Panc1 (cell line): ENCODE data around the gene NRBP1. TPM values are rescaled to one million over a fixed set of nuclear protein-coding genes. Genes with fewer than 3 reads are reported as not detected.

Source experiments
- ATAC-seq: fragments of 200-7000 bp; cut with Tn5 transposase; 2 replicates; pipeline ENCODE4 v1.9.1; 2020; ENCODE audit warnings: mild to moderate bottlenecking, moderate library complexity
- BruUV-seq: library from RNA; stranded (reverse); fragments of 400-500 nt; replicated peaks from 2 replicates; lab custom pipeline; 2021; lab: Mats Ljungman, UMichigan
- CTCF ChIA-PET: fragments of 300-600 bp; sonication (Branson Sonifier 250); formaldehyde crosslinking; loops from one replicate; lab custom pipeline; 2022; ENCODE audit warnings: antibody characterized with exemption; lab: Charles Lee
- POLR2A ChIA-PET: fragments of 300-600 bp; sonication (Branson Sonifier 250); formaldehyde crosslinking; loops from one replicate; lab custom pipeline; 2022; ENCODE audit warnings: antibody characterized with exemption; lab: Charles Lee
- DNase-seq: peaks from one replicate; pipeline ENCODE4 v3.0.0-alpha.2; 2010; ENCODE audit warnings: low read depth, low spot score
- H3K27ac ChIP-seq: 2 replicates; pipeline ENCODE4 v1.5.1; 2011; ENCODE audit warnings: mild to moderate bottlenecking, low read length, inconsistent platforms
- H3K27me3 ChIP-seq: fragments of 200-500 bp; sonication (Bioruptor generic); 2 replicates; pipeline ENCODE4 v1.6.0; 2014; ENCODE audit warnings: low read length, inconsistent platforms; ENCODE audit not compliant: control insufficient read depth, insufficient read depth
- H3K36me3 ChIP-seq: fragments of 200-500 bp; sonication (Bioruptor generic); 2 replicates; pipeline ENCODE4 v1.5.1; 2014; ENCODE audit warnings: inconsistent platforms, mild to moderate bottlenecking, low read length, moderate library complexity; ENCODE audit not compliant: control insufficient read depth, insufficient read depth
- H3K4me1 ChIP-seq: 2 replicates; pipeline ENCODE4 v1.5.1; 2011; ENCODE audit warnings: inconsistent platforms, mild to moderate bottlenecking, low read length, moderate library complexity; ENCODE audit not compliant: control insufficient read depth, insufficient read depth
- H3K4me3 ChIP-seq, 2 experiments: 2 replicates each; pipeline ENCODE4 v1.5.1; 2011 to 2012; ENCODE audit warnings: low read depth in 2 of 2, low read length in 2 of 2, mild to moderate bottlenecking in 2 of 2, inconsistent platforms in 1 of 2, moderate library complexity in 1 of 2
- H3K9me3 ChIP-seq: fragments of 200-500 bp; sonication (Bioruptor generic); 2 replicates; pipeline ENCODE4 v1.5.1; 2014; ENCODE audit warnings: low read depth, mild to moderate bottlenecking, inconsistent platforms, low read length, moderate library complexity; ENCODE audit not compliant: control insufficient read depth, insufficient read depth
- CTCF ChIP-seq: fragments of 450-650 bp; IDR thresholded peaks from 2 replicates; pipeline ENCODE4 v1.5.1; 2017; ENCODE audit warnings: mild to moderate bottlenecking
- POLR2AphosphoS5 ChIP-seq: IDR thresholded peaks from 2 replicates; pipeline ENCODE4 v1.6.1; 2012; ENCODE audit warnings: mild to moderate bottlenecking, low read depth, low read length, moderate library complexity
- REST ChIP-seq, 2 experiments: IDR thresholded peaks; 2 replicates each; pipeline ENCODE4 v1.6.1; 2011 to 2012; ENCODE audit warnings: low read depth in 2 of 2, control low read depth in 1 of 2, low read length in 1 of 2, mild to moderate bottlenecking in 1 of 2, moderate library complexity in 1 of 2; ENCODE audit not compliant: insufficient read depth in 1 of 2
- SIN3A ChIP-seq: IDR thresholded peaks from 2 replicates; pipeline ENCODE4 v1.6.1; 2012; ENCODE audit warnings: low read depth, mild to moderate bottlenecking, low read length, moderate library complexity, borderline replicate concordance; ENCODE audit not compliant: insufficient read depth
- TCF7L2 ChIP-seq: IDR thresholded peaks from 2 replicates; pipeline ENCODE4 v1.6.1; 2011; ENCODE audit warnings: mild to moderate bottlenecking, low read depth, low read length, inconsistent platforms
- in situ Hi-C: cut with HindIII; loops from 2 replicates; pipeline ENCODE4 v1.10.0; 2016; ENCODE audit warnings: low sequenced_read_pairs, low pct_unique_long_range_greater_than_20kb
- intact Hi-C: fragments of 100-400 bp; cut with micrococcal nuclease; formaldehyde crosslinking; loops from one replicate; pipeline ENCODE4 v1.10.0; 2022; ENCODE audit not compliant: unreplicated experiment
- total RNA-seq: library from RNA; stranded (reverse); gene quantifications from one replicate; pipeline ENCODE4 v1.2.1, GENCODE V29; 2021; ENCODE audit not compliant: unreplicated experiment

The NRBP1 gene
- total RNA-seq, 1 experiment from 2014 or later = 103 TPM

GRCh38 chr2:27441958-27442919 is 13.8 kb downstream of the NRBP1 start, which contains the start of gene KRTCAP3:
KRTCAP3 (plus strand) TSS chr2:27442381; CDS start chr2:27442413, 32 bp downstream.
- no peaks in the 10 kb centered on the region for H3K27me3 ChIP-seq
- ATAC-seq (0 out of 2 replicates have a peak, but pooled peaks have one; percentile 15), DNase-seq (no peak)
- peaks cover 6% of the 10 kb centered on the region for H3K36me3 ChIP-seq
- ChIA-PET POLR2A (interaction anchor here (0.6 kb wide), 1 partner anchor 35 kb away, joined by 3 read pairs; no protein-coding TSS in a partner anchor), CTCF (no interaction called here)
- intact Hi-C loops = no loop called here
- in situ Hi-C loops = no loop called here
- H3K4me3 ChIP-seq = no peak within 1 kb of the TSS
- H3K27ac ChIP-seq = no peak within 1 kb of the TSS
- no peak for TF ChIP-seq CTCF
- no peak for TF ChIP-seq TCF7L2
- TF ChIP-seq REST (IDR thresholded peaks at IDR 0.05; ENCODE audit: insufficient read depth in 1 of 2, low read depth in 2 of 2, low read length in 1 of 2) = no peak
- no peak for TF ChIP-seq SIN3A
- 0 out of 2 replicates have a peak, but pooled peaks have one; percentile 31 for TF ChIP-seq POLR2AphosphoS5
- H3K9me3 ChIP-seq = no peaks in the 10 kb centered on the region
- no TSS peak for BruUV-seq
- no peaks in the 10 kb centered on the region for H3K4me1 ChIP-seq

- Histone ChIP-seq H3K4me3 (no peak overlapping the region), H3K4me1 (no peaks in the 10 kb centered on the region), H3K9me3 (no peaks in the 10 kb centered on the region), H3K36me3 (peaks cover 6% of the 10 kb centered on the region), H3K27me3 (no peaks in the 10 kb centered on the region), H3K27ac (no peak overlapping the region)
- no TSS peak for BruUV-seq
- CTCF ChIA-PET = no interaction called here
- TF ChIP-seq POLR2AphosphoS5 (no peak), TCF7L2 (no peak)
- DNase-seq = no peak
- peak; percentile 44 for ATAC-seq
- POLR2A ChIA-PET = no interaction called here
- in situ Hi-C loops = no loop called here
- intact Hi-C loops = no loop called here
Measured at GRCh38 chr2:27442920-27443282, 14.5 kb downstream of the NRBP1 start.
